PC-3 (cell line): ENCODE data around the gene SMARCD3.

Experiments used
- EZH2 ChIP-seq: fragments of 300-600 bp; sonication (generic); IDR thresholded peaks from one replicate; pipeline ENCODE4 v1.6.1; 2017; ENCODE audit warnings: antibody characterized with exemption, mild to moderate bottlenecking, low read length; ENCODE audit not compliant: unreplicated experiment
- TF ChIP-seq, protein P1 (sequence below): fragments of 300-600 bp; sonication (generic); conservative IDR thresholded peaks from 2 replicates; pipeline ENCODE4 v1.5.1; 2017; ENCODE audit warnings: antibody characterized with exemption, low read depth, mild to moderate bottlenecking, low read length

DNA sequence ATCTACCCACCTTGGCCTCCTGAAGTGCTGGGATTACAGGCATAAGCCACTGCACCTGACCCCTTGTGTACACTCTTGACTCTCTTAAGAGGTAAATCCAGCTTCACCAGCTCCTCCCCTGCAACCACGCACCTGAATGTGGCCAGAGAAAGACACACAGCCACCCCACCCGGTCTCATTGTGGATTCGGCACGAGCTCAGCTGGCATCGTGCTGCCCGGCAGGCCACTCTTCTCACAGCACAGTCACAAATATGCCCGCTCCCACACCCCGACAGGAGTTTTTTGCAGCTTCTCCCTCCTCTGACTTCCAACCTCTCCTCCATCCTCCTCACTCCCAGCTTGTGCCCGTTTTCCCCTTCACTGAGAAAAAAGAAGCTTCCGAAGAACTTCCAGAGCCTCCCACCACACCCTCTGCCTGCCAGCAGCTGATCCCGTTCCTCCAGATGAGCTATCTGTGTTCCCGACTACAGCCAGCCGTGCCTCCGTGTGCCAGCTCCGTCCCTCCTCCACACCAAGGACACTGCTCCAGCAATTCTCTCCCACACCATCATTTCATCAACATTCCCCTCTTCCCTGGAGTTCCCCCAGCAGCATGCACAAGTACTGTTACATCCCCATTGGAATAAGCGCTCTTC is 8.0 kb upstream of the SMARCD3 start:
- TF ChIP-seq, protein P1, sequence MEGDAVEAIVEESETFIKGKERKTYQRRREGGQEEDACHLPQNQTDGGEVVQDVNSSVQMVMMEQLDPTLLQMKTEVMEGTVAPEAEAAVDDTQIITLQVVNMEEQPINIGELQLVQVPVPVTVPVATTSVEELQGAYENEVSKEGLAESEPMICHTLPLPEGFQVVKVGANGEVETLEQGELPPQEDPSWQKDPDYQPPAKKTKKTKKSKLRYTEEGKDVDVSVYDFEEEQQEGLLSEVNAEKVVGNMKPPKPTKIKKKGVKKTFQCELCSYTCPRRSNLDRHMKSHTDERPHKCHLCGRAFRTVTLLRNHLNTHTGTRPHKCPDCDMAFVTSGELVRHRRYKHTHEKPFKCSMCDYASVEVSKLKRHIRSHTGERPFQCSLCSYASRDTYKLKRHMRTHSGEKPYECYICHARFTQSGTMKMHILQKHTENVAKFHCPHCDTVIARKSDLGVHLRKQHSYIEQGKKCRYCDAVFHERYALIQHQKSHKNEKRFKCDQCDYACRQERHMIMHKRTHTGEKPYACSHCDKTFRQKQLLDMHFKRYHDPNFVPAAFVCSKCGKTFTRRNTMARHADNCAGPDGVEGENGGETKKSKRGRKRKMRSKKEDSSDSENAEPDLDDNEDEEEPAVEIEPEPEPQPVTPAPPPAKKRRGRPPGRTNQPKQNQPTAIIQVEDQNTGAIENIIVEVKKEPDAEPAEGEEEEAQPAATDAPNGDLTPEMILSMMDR = no peak
- no peak for TF ChIP-seq EZH2
